HG02571 (cell line): ENCODE data around the gene SERPINA9.
"Not testable (repeated sequence)": the region's sequence is repeated elsewhere in the genome, so short reads cannot be mapped to it uniquely, and the experiment has no call there.

Experiments
- ATAC-seq: cut with Tn5 transposase; IDR thresholded peaks from one replicate; pipeline ENCODE4 v1.9.1; 2021; ENCODE audit warnings: mild to moderate bottlenecking, moderate library complexity; ENCODE audit not compliant: unreplicated experiment

The SERPINA9 gene

GRCh38 chr14:94486883-94487282 lies 10.9 kb upstream of the SERPINA9 start:
- ATAC-seq: no peak

- no peak for ATAC-seq
Observed at GRCh38 chr14:94485944-94486841, 10.2 kb upstream of the SERPINA9 start.

- ATAC-seq: no peak
Observed at GRCh38 chr14:94484481-94484880, 8.5 kb upstream of the SERPINA9 start.

GRCh38 chr14:94483729-94484275 lies 7.8 kb upstream of the SERPINA9 start:
- ATAC-seq: no peak

GRCh38 chr14:94483071-94483451 lies 7.1 kb upstream of the SERPINA9 start:
- no peak for ATAC-seq

- not testable (repeated sequence) for ATAC-seq
Observed at GRCh38 chr14:94482132-94483070, 6.4 kb upstream of the SERPINA9 start.

- peak; percentile 39 for ATAC-seq
Observed at GRCh38 chr14:94481468-94482131, 5.6 kb upstream of the SERPINA9 start.

- ATAC-seq: no peak
Observed at GRCh38 chr14:94480809-94481208, 4.8 kb upstream of the SERPINA9 start.

GRCh38 chr14:94478420-94478819 lies 2.4 kb upstream of the SERPINA9 start:
- no peak for ATAC-seq

GRCh38 chr14:94474581-94475031 lies 1.4 kb downstream of the SERPINA9 start:
- no peak for ATAC-seq

GRCh38 chr14:94473666-94474410 lies 2.2 kb downstream of the SERPINA9 start:
- no peak for ATAC-seq

- ATAC-seq: no peak
Observed at GRCh38 chr14:94472842-94473241, 3.2 kb downstream of the SERPINA9 start.

GRCh38 chr14:94471045-94471444 lies 5.0 kb downstream of the SERPINA9 start:
- ATAC-seq: no peak

GRCh38 chr14:94470311-94470710 lies 5.7 kb downstream of the SERPINA9 start:
- no peak for ATAC-seq

- ATAC-seq: no peak
Observed at GRCh38 chr14:94469261-94469660, 6.7 kb downstream of the SERPINA9 start.

GRCh38 chr14:94467728-94468520 lies 8.1 kb downstream of the SERPINA9 start:
- no peak for ATAC-seq

GRCh38 chr14:94466706-94467370 lies 9.2 kb downstream of the SERPINA9 start:
- ATAC-seq: no peak

GRCh38 chr14:94465042-94465441 lies 11.0 kb downstream of the SERPINA9 start:
- ATAC-seq: no peak

- ATAC-seq: no peak
Observed at GRCh38 chr14:94464290-94464689, 11.7 kb downstream of the SERPINA9 start.
